ENCODE results near the gene PLXNC1.

The PLXNC1 gene

DNA sequence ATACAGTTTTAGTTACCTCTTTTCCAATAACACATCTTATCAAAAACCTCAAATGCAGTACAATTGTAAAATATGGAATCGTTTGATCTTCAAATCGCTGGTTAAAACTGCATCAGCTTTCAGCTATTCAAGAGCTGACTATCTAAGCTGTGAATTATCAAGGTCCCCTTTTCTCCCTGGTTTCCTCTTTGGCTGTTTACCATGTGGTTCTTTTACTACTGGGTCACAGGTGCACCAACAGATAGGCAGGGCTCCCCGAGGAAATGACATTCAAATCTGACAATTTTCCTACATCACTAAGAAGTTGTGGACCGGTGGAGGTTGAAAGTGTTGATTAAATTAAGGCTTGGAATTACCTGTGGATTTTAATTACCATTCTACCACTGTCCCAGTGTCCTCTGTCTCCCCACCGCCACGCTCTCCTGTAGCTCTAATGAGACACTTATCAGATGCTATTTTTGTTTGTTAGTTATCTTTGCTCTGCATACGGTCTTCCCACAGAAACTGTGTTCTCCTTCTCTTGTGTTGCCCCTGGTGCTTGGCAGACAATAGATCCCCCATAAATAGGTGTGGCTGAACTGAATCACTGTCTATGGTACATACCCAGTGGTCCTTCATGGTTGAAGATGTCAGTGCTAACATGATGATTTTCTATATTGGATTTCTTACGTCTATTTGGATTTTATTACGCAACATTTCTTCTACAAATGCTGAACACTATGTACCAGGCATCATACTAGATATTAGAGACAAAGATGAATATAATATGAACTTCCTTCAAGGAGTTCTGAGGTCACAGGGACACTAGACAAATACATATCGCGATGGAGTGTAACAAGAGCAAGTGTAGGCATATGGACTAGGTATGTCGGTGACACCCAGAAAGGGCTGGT lies 20.9 kb upstream of the PLXNC1 start:
- Histone ChIP-seq H3K4me1 (ENCODE audit: insufficient read depth, low read length, poor library complexity, severe bottlenecking) (peaks cover 52% of the 10 kb centered on the region), H2AFZ (ENCODE audit: low read length) (peak overlapping the region; percentile 80), H3K36me3 (ENCODE audit: insufficient read depth, low read length) (no peaks in the 10 kb centered on the region), H3K4me3 (ENCODE audit: low read length, poor library complexity, severe bottlenecking) (peak overlapping the region; percentile 23), H3K4me2 (ENCODE audit: low read depth, low read length, poor library complexity, severe bottlenecking) (peak overlapping the region; percentile 60), H3K9ac (ENCODE audit: low read depth, low read length, poor library complexity, severe bottlenecking) (peak overlapping the region; percentile 14), H3K9me3 (ENCODE audit: insufficient read depth, low read depth, low read length) (no peaks in the 10 kb centered on the region), H3K27me3 (ENCODE audit: insufficient read depth, low read length, poor library complexity, severe bottlenecking) (no peaks in the 10 kb centered on the region), H3K79me2 (ENCODE audit: insufficient read depth, low read length) (no peaks in the 10 kb centered on the region), H3K9me2 (replicated peaks; ENCODE audit: low read depth, low read length) (no peaks in the 10 kb centered on the region), H4K20me1 (ENCODE audit: insufficient read depth, low read length, poor library complexity, severe bottlenecking) (no peaks in the 10 kb centered on the region), H3F3A (ENCODE audit: low read depth) (peaks cover 7% of the 10 kb centered on the region; the same call in 1 of the 2 replicates)
- TF ChIP-seq EZH2phosphoT487 (IDR thresholded peaks at IDR 0.05; ENCODE audit: borderline replicate concordance) (no peak), CTCF (conservative IDR thresholded peaks at IDR 0.05; ENCODE audit: low read length) (no peak)

DNA sequence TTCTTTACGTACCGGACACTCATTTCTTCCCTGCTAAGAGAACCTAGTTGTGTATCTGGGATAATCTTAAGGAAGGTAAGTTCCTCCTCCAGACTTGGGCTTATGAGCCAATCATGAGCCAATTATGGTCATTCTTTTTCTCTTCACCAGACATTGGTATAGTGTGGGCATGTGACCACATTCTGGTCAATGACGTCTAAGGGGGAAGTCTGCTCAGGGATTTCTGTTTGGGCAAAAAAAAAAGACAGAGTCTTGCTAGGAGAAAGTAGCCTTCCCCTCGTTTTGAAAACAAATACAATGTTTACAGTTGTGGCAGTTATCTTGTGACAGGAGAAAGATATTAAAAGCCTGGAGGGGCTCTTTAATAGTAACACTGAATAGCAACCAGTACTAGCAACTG lies 20.1 kb upstream of the PLXNC1 start:
- no peaks in the 10 kb centered on the region for H4K20me1 ChIP-seq (ENCODE audit: insufficient read depth, low read length, poor library complexity, severe bottlenecking)
- H2AFZ ChIP-seq (ENCODE audit: low read length): no peak overlapping the region
- H3K9me3 ChIP-seq (ENCODE audit: insufficient read depth, low read depth, low read length): no peaks in the 10 kb centered on the region
- peaks cover 7% of the 10 kb centered on the region; the same call in 1 of the 2 replicates for H3F3A ChIP-seq (ENCODE audit: low read depth)
- no peak overlapping the region for H3K4me2 ChIP-seq (ENCODE audit: low read depth, low read length, poor library complexity, severe bottlenecking)
- H3K4me3 ChIP-seq (ENCODE audit: low read length, poor library complexity, severe bottlenecking): no peak overlapping the region
- H3K9ac ChIP-seq (ENCODE audit: low read depth, low read length, poor library complexity, severe bottlenecking): no peak overlapping the region
- peaks cover 49% of the 10 kb centered on the region for H3K4me1 ChIP-seq (ENCODE audit: insufficient read depth, low read length, poor library complexity, severe bottlenecking)
- no peaks in the 10 kb centered on the region for H3K27me3 ChIP-seq (ENCODE audit: insufficient read depth, low read length, poor library complexity, severe bottlenecking)
- TF ChIP-seq EZH2phosphoT487 (IDR thresholded peaks at IDR 0.05; ENCODE audit: borderline replicate concordance): no peak
- TF ChIP-seq CTCF (conservative IDR thresholded peaks at IDR 0.05; ENCODE audit: low read length): no peak
- no peaks in the 10 kb centered on the region for H3K9me2 ChIP-seq (replicated peaks; ENCODE audit: low read depth, low read length)
- no peaks in the 10 kb centered on the region for H3K79me2 ChIP-seq (ENCODE audit: insufficient read depth, low read length)
- no peaks in the 10 kb centered on the region for H3K36me3 ChIP-seq (ENCODE audit: insufficient read depth, low read length)

DNA sequence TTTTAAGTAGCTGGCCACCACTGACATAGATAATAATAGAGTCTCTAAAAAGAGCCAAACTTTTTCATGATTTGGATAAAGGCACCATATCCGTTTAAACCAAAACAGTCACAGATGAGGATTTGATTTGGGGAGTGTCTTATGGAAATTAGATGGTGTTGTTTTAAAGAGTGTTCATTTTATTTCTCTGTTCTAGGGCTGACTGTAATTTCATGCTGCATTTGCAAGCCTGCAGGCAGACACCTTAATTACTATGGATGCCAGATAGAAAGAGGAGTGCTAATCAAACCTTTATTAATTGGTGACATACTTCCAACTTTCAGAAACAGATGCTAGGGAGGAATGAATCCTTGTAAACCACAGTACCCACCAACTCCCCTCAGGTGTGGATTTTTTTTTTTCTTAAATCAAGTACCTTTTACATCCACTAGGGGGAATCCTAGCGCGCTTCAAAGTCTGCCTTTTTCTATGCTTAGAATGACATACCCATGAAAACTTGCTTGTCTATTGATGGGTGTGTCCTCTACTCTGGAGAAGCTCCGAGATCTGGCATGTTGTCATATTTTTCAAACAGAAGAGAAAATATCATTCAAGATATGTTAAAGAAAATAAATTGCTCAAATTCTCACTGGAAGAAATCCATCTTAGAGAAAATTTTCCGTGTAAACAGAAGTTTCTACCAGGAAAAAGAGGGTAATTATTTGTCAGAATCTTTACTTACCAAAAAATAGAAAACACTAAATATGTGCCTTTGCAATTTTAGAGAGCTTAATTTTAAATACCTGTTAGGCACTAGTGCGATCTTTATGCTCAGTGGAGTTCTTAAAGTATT lies 14.2 kb upstream of the PLXNC1 start:
- Histone ChIP-seq H3F3A (ENCODE audit: low read depth) (no peaks in the 10 kb centered on the region), H2AFZ (ENCODE audit: low read length) (no peak overlapping the region), H3K4me3 (ENCODE audit: low read length, poor library complexity, severe bottlenecking) (no peak overlapping the region), H3K4me1 (ENCODE audit: insufficient read depth, low read length, poor library complexity, severe bottlenecking) (no peaks in the 10 kb centered on the region), H3K9me3 (ENCODE audit: insufficient read depth, low read depth, low read length) (no peaks in the 10 kb centered on the region), H4K20me1 (ENCODE audit: insufficient read depth, low read length, poor library complexity, severe bottlenecking) (no peaks in the 10 kb centered on the region), H3K9me2 (replicated peaks; ENCODE audit: low read depth, low read length) (no peaks in the 10 kb centered on the region), H3K9ac (ENCODE audit: low read depth, low read length, poor library complexity, severe bottlenecking) (no peak overlapping the region), H3K36me3 (ENCODE audit: insufficient read depth, low read length) (no peaks in the 10 kb centered on the region), H3K79me2 (ENCODE audit: insufficient read depth, low read length) (no peaks in the 10 kb centered on the region), H3K4me2 (ENCODE audit: low read depth, low read length, poor library complexity, severe bottlenecking) (no peak overlapping the region), H3K27me3 (ENCODE audit: insufficient read depth, low read length, poor library complexity, severe bottlenecking) (no peaks in the 10 kb centered on the region)
- TF ChIP-seq EZH2phosphoT487 (IDR thresholded peaks at IDR 0.05; ENCODE audit: borderline replicate concordance) (no peak), CTCF (conservative IDR thresholded peaks at IDR 0.05; ENCODE audit: low read length) (peak; percentile 75)

Data from Loucy (cell line).